Cerebellar cortex (tissue), 1 donor: ENCODE measurements around the gene SYNGR2.
"Not testable (repeated sequence)": the region's sequence is repeated elsewhere in the genome, so short reads cannot be mapped to it uniquely, and the experiment has no call there.

Experiments used
- DNase-seq: peaks from one replicate; pipeline ENCODE4 v3.0.0-alpha.2; 2015; ENCODE audit warnings: low spot score

SYNGR2 gene

DNA sequence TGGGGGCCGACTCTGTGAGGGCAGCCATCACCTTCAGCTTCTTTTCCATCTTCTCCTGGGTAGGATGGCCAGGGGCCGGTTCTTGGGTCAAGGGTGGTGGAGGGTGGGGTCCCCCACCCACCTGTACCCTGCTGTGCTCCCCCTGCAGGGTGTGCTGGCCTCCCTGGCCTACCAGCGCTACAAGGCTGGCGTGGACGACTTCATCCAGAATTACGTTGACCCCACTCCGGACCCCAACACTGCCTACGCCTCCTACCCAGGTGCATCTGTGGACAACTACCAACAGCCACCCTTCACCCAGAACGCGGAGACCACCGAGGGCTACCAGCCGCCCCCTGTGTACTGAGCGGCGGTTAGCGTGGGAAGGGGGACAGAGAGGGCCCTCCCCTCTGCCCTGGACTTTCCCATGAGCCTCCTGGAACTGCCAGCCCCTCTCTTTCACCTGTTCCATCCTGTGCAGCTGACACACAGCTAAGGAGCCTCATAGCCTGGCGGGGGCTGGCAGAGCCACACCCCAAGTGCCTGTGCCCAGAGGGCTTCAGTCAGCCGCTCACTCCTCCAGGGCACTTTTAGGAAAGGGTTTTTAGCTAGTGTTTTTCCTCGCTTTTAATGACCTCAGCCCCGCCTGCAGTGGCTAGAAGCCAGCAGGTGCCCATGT lies 3.3 kb downstream of the SYNGR2 start:
- DNase-seq: not testable (repeated sequence)

DNA sequence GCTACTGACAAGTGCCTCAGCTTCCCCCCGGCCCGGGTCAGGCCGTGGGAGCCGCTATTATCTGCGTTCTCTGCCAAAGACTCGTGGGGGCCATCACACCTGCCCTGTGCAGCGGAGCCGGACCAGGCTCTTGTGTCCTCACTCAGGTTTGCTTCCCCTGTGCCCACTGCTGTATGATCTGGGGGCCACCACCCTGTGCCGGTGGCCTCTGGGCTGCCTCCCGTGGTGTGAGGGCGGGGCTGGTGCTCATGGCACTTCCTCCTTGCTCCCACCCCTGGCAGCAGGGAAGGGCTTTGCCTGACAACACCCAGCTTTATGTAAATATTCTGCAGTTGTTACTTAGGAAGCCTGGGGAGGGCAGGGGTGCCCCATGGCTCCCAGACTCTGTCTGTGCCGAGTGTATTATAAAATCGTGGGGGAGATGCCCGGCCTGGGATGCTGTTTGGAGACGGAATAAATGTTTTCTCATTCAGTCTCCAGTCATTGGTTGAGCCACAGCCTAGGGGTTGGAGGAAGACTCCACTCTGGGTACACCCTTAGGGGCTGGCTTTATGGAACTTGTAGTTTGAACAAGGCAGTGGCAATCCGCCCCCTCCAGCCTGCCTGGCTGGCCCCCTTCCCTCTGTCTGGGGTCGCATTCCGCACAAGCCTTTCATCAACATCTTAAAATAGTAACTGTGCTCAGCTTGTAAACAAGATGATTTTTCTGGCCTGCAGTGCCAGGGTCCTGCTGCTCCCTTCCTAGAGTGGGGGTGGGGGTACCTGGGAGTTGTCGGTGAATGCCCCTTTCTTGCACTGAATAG lies 4.1 kb downstream of the SYNGR2 start:
- peak; percentile 50 for DNase-seq

DNA sequence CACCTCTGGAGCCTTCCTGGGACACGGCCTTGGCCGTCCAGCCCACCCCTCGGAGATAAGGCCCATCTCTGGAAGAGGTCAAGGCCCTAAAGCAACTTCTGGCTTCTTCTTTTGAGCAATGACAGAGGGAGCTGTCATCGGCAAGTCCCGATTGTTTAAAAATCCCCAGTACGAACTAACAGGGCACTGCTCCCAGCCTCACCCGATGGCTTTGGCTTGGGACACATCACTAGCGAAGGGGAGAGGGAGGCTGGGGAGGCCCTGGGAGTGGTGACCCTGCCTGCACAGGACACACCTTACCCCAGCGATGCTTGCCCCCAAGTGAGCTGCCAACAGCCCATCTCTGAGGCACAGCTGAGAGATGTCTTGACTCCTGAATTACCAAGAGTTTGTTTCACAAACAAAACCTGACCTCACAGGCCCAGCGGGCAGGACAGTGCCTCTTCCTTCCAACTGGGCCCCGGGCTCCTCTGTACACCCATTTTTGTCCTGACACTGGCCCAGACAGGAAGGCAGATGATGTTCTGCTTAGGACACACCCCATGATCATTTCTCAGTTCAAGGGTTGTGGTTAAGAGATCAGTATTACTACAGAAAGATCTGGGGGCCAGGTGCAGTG lies 4.8 kb downstream of the SYNGR2 start:
- DNase-seq: no peak

- DNase-seq: peak; percentile 94
Observed at GRCh38 chr17:78174346-78174869, 6.0 kb downstream of the SYNGR2 start.

DNA sequence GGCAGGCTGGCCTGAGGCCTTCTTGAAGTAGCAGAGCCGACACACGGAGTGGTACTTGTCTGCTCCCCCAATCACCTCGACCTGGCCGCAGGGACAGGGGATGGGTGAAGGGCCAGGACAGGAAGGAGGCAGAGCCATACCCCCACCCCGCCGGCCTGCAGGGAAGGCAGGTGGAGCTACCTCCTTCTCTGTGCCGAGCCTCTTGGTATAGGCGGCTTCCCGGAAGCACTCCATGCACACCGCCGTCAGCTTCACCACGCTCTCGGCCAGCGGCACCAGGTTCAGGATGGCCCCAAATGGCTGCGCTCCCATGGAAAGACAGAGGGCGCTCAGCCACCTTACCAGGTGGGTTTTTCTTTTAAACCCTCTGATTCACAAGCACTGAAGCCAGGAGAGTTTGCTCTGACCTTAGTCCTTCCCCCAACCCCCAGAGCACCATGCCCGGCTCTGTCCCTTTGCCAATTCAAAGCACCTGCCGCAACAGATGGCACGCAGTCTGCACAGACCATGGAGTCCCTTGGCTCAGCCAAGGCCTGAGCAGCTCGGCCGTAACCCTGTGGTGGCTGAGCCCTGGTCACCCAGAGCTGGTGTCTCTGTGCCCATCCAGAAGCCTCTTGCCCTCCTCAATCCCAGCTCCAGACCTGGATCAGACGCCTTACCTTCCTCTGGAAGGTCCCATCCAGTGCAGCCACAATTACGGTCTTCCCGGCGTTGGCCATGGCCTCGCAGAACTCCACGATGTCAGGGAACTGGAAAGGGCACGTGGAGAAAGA lies 6.7 kb downstream of the SYNGR2 start:
- DNase-seq: peak; percentile 95

- no peak for DNase-seq
Observed at GRCh38 chr17:78175643-78175981, 7.2 kb downstream of the SYNGR2 start.

DNA sequence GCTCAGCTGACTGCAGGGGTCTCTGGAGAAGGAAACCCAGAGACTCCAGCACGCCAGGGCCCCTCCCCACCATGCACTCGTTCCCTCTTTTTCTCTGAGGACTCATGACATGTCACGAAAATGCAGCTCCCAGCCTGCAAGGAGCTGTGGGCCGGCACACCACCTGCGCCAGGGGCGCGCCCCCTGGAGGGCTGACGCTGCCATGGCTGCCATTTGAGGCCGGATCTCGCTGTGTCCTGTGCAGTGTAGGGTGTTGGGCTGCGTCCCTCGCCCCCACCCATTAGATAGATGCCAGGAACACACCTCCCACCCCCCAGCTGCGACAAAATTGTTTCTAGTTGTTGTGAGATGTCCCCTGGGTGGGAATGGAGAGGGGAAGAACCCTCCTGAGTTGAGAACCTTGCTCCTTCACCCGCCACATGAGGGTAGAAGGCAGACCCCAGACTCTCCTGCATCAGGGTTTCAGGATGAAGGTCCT lies 8.2 kb downstream of the SYNGR2 start:
- peak; percentile 47 for DNase-seq

DNA sequence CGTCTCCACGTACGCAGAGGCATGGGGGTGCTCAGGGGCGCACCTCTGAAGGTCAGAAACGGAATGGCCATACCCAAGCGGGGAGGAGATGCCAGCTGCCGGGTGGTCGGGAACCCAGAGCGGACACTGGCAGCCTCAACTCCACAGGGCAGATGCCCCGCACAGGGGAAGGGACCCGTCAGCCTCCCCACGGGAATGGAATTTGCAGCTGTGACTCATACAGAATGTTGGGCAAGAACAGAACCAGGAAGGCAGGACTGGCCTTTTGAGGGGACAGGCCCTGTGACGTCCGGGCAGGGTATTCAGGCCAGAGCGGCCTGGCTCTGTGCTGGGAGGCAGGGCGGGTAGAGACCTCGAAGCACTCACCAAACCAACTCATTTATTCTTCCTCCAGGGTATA lies 11.0 kb downstream of the SYNGR2 start:
- DNase-seq: no peak

GRCh38 chr17:78180083-78180482 lies 11.7 kb downstream of the SYNGR2 start:
- no peak for DNase-seq

DNA sequence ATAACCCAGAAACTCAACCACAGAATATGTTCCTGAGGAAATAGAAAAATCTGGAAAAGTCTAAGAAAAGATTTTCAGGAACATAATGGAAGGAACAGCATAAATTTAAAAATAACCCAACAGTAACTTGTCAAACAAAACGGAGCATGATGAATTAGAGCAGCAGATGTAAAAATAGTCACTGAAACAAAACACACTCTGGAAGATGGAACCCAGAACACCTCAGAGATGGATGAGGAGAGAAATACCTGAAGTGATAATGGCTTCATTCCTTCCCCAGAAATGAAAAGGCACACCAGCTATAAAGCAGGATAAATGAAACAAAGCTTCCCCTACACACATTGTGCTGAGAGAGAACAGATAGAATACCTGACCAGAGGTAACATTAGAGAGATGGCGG lies 12.1 kb downstream of the SYNGR2 start:
- no peak for DNase-seq

- DNase-seq: no peak
Observed at GRCh38 chr17:78182504-78182903, 14.1 kb downstream of the SYNGR2 start.

DNA sequence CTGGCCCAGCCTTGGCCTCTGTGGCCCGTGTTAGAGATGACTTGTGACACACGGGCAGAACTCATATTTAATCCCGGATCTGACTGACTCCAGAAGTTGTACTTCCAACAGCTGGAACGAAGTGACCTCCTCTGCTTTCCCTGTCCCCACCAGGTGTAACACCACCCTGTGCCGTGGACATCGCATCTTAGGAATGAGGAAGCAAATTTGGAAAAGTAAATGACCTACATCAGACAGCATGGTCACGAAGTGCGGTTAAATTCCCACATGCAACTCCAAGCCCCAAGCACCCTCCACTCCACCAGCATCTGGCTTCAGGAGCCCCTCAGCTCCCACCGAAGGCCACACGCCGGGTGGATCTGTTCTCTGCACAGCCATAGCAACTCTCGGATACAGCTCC lies 15.5 kb downstream of the SYNGR2 start:
- no peak for DNase-seq

- no peak for DNase-seq
Observed at GRCh38 chr17:78184351-78184750, 16.0 kb downstream of the SYNGR2 start.

DNA sequence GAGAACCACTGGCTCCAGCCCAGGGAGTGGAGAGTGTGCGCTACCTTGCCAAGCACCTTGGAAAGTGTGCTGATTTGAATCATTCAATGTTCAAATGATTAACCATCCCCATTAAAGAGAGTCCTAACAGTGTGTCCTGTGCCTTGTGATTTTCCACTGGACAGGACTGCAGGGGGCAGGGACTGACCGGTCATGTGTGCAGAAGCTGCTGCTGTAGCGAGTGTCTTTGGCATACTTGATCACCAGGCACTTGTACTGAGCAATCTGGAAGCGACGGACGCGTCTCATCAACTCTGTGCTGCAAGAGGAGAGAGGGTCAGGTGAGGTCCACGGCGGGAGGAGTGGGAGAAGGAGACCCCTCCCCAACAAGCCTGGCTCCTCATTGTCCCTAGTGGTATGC lies 16.5 kb downstream of the SYNGR2 start:
- peak; percentile 62 for DNase-seq

DNA sequence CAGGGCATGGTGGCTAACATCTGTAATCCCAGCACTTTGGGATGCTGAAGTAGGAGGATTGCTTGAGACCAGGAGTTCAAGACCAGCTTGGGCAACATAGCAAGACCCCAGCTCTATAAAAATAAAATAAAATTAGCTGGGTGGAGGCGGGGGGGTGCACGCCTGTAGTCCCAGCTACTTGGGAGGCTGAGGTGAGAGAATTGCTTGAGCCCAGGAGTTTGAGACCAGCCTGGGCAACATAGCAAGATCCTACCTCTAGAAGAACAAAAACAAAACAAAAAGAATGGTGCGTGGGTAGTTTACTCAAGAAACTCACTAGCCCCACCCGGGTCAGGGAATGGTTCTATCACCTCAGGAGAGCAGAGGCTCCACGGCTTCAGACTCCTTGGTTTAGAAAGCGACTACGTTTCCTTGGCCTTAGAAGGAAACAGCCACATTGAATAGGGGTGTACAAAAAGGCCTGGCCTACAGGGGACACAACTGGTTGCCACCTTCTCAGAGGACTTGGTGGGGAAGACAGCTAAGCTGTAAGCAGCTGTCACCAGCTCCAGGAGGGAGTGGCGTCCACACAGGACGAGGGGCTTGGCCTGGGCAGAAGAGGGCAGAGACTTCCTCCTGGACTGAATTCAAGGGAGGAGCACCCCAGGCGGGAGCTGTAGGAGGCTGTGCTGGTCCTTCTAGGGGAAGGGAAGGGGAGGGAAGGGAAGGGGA lies 17.8 kb downstream of the SYNGR2 start:
- DNase-seq: no peak

GRCh38 chr17:78186692-78187595 lies 18.6 kb downstream of the SYNGR2 start, which contains the start of the genes AFMID and TK1:
Gene AFMID, plus strand, starts transcription at chr17:78187362. Its CDS starts 9 bp downstream, at chr17:78187371.
Gene TK1, minus strand, starts transcription at chr17:78187052. Its CDS starts 58 bp downstream, at chr17:78186994.
- peak; percentile 99 for DNase-seq

GRCh38 chr17:78196716-78197115 lies 28.3 kb downstream of the SYNGR2 start:
- no peak for DNase-seq

DNA sequence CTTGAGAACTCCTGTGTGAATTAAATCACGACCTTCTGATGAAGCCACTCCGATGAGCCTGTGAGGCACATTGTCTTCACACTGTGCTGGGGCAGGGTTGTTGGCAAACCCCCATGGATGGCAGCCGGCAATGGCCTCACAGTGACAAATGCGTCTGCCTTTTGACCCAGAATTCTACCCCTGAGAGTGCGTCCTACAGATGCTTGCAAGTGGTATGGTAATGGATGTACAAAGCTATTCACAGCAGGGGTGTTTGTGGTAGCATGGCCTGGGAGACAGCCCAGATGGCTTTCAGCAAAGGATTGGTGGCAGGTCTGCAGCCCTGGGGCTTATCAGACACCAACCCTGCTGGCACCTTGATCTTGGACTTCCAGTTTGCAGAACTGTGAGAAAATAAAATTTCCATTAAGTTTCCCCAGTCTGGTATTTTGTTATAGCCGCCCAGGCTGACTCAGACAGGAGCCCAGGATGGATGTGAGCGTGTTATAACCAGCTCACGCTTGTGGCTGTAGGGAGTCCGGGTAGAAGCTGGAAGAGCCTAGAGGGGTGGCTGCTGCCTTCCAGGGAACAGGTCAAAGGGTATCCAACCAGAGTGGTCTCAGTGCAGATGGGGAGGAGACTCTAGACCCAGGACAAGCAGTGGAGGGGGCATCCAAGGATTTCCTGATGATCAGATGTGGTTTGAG lies 28.9 kb downstream of the SYNGR2 start:
- peak; percentile 90 for DNase-seq

DNA sequence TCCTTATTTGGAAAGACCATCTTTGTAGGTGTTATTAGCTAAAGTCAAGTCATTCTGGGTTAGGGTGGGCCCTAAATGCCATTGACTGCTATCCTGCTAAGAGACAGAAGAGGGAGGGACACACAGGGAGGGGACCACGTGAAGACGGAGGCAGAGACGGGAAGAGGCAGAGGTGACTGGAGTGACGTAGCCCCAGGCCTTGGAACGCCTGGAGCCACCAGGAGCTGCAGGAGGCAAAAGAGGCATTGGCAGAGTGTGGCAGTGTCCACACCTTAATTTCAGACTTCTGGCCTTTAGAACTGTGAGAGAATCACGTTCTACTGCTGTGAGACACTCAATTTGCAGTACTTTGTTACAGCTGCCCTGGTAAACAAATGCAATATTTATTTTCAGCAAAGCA lies 32.1 kb downstream of the SYNGR2 start:
- no peak for DNase-seq

DNA sequence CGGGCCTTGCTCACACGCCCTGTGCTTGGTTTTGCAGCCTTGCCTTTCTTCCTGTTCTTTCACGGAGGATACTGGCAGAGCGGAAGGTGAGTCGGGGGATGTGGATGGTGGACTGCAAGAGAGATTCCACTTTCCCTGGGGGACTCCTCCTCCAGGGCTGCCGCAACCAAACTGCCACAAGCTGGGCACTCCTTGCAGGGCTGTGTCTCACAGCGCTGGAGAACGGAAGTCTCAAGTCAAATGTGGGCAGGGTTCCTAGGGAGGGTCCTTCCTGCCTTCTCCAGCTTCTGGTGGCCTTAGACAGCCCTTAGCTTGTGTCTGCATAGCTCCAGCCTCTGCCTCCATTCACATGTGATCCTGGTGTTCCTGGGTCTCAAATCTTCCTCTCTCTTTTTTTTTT lies 34.3 kb downstream of the SYNGR2 start:
- DNase-seq: no peak
